ENCODE measurements around the gene IL12RB2. TPM values are rescaled to one million over a fixed set of nuclear protein-coding genes. Genes with fewer than 3 reads are reported as not detected.

The IL12RB2 gene
- total RNA-seq, 1 experiment from 2014 or later, result 0.22 TPM

DNA sequence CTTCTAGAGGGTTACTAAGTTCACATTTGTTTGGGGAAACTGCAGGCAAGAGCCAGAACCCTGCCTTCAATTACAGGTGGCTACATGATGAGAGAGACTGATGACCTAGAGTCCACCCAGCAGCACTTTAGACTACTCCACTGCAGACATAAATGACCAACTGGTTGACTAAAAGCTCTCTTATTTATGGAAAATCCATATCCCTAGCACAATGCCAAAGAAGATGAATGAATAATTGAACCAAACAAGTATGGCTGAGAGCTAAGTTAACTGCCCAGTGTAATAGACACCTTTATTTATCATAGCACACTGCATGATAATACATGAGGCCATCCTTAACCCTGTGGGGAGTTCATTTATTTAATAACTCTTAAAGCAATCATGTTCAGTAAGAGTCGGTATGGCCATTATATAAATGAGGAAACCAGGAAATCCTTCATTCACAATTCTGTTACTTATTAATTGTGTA is 60.4 kb downstream of the IL12RB2 start:
- DNase-seq (ENCODE audit: low read depth, low spot score) (no peak), ATAC-seq (no peak)
- H3K4me1 ChIP-seq (ENCODE audit: control insufficient read depth in 1 of 2, insufficient read depth in 2 of 2, low read length in 2 of 2), result no peaks in the 10 kb centered on the region; a peak in 1 of 4 replicates
- no peaks in the 10 kb centered on the region for H3K27me3 ChIP-seq (ENCODE audit: insufficient read depth, low read length)
- H3K36me3 ChIP-seq (ENCODE audit: control insufficient read depth in 1 of 2, insufficient read depth in 2 of 2, low read length in 2 of 2), result no peaks in the 10 kb centered on the region
- H3K4me2 ChIP-seq (ENCODE audit: low read length), result no peak overlapping the region
- H4K20me1 ChIP-seq (ENCODE audit: insufficient read depth), result no peaks in the 10 kb centered on the region
- H3K79me2 ChIP-seq (ENCODE audit: insufficient read depth, low read length), result no peaks in the 10 kb centered on the region
- intact Hi-C loops (cut with micrococcal nuclease), result no loop called here
- H3K4me3 ChIP-seq (replicated peaks in 1 of 2; ENCODE audit: low read depth in 1 of 2, low read length in 2 of 2), result no peak overlapping the region
- no peak overlapping the region for H3K9ac ChIP-seq (ENCODE audit: low read length)
- no TSS peak for BruUV-seq (replicated peaks)
- H3K9me3 ChIP-seq (ENCODE audit: control insufficient read depth in 1 of 2, insufficient read depth in 1 of 2, low read depth in 1 of 2, low read length in 2 of 2), result no peaks in the 10 kb centered on the region
- ChIA-PET POLR2A (no interaction called here), RAD21 (ENCODE audit: low non-redundant PET in 1 of 2, low total read pairs in 2 of 2, uncharacterized antibody in 2 of 2, unreplicated experiment in 2 of 2) (no interaction called here), CTCF (no interaction called here)
- no peak overlapping the region for H3K27ac ChIP-seq (ENCODE audit: low read depth, low read length)
- H2AFZ ChIP-seq (ENCODE audit: low read depth, low read length, poor library complexity, severe bottlenecking), result no peak overlapping the region
- no peaks in the 10 kb centered on the region for H3K9me2 ChIP-seq (ENCODE audit: insufficient read depth)
- TF ChIP-seq ELF1 (IDR thresholded peaks at IDR 0.05; ENCODE audit: borderline replicate concordance, low read depth) (no peak), EZH2phosphoT487 (IDR thresholded peaks at IDR 0.05; ENCODE audit: borderline replicate concordance) (no peak), FOSL1 (IDR thresholded peaks at IDR 0.05; ENCODE audit: low read depth) (no peak), TCF7L2 (IDR thresholded peaks at IDR 0.05; ENCODE audit: borderline replicate concordance, extremely low read depth, insufficient read depth, insufficient read length) (no peak), RAD21 (IDR thresholded peaks at IDR 0.05; ENCODE audit: low read depth) (no peak), POLR2AphosphoS5 (IDR thresholded peaks at IDR 0.05; ENCODE audit: low read depth, low read length) (no peak), YY1 (IDR thresholded peaks at IDR 0.05; ENCODE audit: extremely low read depth, insufficient replicate concordance, low read depth, low read length) (no peak)
- TF ChIP-seq, protein P1, sequence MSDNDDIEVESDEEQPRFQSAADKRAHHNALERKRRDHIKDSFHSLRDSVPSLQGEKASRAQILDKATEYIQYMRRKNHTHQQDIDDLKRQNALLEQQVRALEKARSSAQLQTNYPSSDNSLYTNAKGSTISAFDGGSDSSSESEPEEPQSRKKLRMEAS (IDR thresholded peaks at IDR 0.05), result no peak
- TF ChIP-seq, protein P2, sequence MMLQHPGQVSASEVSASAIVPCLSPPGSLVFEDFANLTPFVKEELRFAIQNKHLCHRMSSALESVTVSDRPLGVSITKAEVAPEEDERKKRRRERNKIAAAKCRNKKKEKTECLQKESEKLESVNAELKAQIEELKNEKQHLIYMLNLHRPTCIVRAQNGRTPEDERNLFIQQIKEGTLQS (IDR thresholded peaks at IDR 0.05), result no peak

DNA sequence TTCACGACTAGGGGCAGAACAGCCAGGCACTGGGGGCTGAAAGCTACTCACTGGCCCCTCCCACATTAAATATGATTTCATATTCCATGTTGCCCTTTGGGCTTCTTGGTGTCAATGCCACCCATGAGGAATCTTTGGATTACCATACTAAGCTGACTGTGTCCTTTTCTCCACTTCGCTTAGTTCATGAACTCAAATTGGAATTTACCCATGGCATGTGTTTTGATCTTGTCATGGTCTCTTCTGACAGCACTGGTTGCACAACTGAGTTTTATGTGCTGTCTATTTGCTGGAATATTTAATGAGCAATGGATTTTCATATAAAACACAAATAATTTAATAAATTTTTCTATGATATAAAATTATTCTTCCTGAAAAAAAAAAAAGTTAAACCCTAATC is 63.4 kb downstream of the IL12RB2 start:
- ATAC-seq (no peak), DNase-seq (ENCODE audit: low read depth, low spot score) (no peak)
- ChIA-PET POLR2A (no interaction called here), CTCF (no interaction called here), RAD21 (ENCODE audit: low non-redundant PET in 1 of 2, low total read pairs in 2 of 2, uncharacterized antibody in 2 of 2, unreplicated experiment in 2 of 2) (no interaction called here)
- H3K4me3 ChIP-seq (replicated peaks in 1 of 2; ENCODE audit: low read depth in 1 of 2, low read length in 2 of 2), result no peak overlapping the region
- H3K36me3 ChIP-seq (ENCODE audit: control insufficient read depth in 1 of 2, insufficient read depth in 2 of 2, low read length in 2 of 2), result no peaks in the 10 kb centered on the region
- H3K9me3 ChIP-seq (ENCODE audit: control insufficient read depth in 1 of 2, insufficient read depth in 1 of 2, low read depth in 1 of 2, low read length in 2 of 2), result no peaks in the 10 kb centered on the region
- H4K20me1 ChIP-seq (ENCODE audit: insufficient read depth), result no peaks in the 10 kb centered on the region
- BruUV-seq (replicated peaks), result no TSS peak
- no peaks in the 10 kb centered on the region for H3K79me2 ChIP-seq (ENCODE audit: insufficient read depth, low read length)
- intact Hi-C loops (cut with micrococcal nuclease), result no loop called here
- no peaks in the 10 kb centered on the region for H3K27me3 ChIP-seq (ENCODE audit: insufficient read depth, low read length)
- H3K9ac ChIP-seq (ENCODE audit: low read length), result no peak overlapping the region
- no peaks in the 10 kb centered on the region for H3K9me2 ChIP-seq (ENCODE audit: insufficient read depth)
- no peak overlapping the region for H3K4me2 ChIP-seq (ENCODE audit: low read length)
- TF ChIP-seq, protein P3, sequence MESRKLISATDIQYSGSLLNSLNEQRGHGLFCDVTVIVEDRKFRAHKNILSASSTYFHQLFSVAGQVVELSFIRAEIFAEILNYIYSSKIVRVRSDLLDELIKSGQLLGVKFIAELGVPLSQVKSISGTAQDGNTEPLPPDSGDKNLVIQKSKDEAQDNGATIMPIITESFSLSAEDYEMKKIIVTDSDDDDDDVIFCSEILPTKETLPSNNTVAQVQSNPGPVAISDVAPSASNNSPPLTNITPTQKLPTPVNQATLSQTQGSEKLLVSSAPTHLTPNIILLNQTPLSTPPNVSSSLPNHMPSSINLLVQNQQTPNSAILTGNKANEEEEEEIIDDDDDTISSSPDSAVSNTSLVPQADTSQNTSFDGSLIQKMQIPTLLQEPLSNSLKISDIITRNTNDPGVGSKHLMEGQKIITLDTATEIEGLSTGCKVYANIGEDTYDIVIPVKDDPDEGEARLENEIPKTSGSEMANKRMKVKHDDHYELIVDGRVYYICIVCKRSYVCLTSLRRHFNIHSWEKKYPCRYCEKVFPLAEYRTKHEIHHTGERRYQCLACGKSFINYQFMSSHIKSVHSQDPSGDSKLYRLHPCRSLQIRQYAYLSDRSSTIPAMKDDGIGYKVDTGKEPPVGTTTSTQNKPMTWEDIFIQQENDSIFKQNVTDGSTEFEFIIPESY (IDR thresholded peaks at IDR 0.05; ENCODE audit: extremely low read depth, insufficient replicate concordance, low read length), result no peak
- TF ChIP-seq CBX3 (IDR thresholded peaks at IDR 0.05; ENCODE audit: low read depth), result no peak
- no peak for TF ChIP-seq POLR2A (IDR thresholded peaks at IDR 0.05; ENCODE audit: borderline replicate concordance, extremely low read depth, insufficient read depth, insufficient read length)
- no peak overlapping the region for H2AFZ ChIP-seq (ENCODE audit: low read depth, low read length, poor library complexity, severe bottlenecking)
- H3K4me1 ChIP-seq (ENCODE audit: control insufficient read depth in 1 of 2, insufficient read depth in 2 of 2, low read length in 2 of 2), result no peaks in the 10 kb centered on the region; a peak in 1 of 4 replicates
- H3K27ac ChIP-seq (ENCODE audit: low read depth, low read length), result no peak overlapping the region
